Measurements from ENCODE around the gene MORN1. TPM values are rescaled to one million over a fixed set of nuclear protein-coding genes. Genes with fewer than 3 reads are reported as not detected.

The MORN1 gene
- total RNA-seq, 4 donors from 2014 or later, result 0.59 to 20.0 (median 9.5) TPM

DNA sequence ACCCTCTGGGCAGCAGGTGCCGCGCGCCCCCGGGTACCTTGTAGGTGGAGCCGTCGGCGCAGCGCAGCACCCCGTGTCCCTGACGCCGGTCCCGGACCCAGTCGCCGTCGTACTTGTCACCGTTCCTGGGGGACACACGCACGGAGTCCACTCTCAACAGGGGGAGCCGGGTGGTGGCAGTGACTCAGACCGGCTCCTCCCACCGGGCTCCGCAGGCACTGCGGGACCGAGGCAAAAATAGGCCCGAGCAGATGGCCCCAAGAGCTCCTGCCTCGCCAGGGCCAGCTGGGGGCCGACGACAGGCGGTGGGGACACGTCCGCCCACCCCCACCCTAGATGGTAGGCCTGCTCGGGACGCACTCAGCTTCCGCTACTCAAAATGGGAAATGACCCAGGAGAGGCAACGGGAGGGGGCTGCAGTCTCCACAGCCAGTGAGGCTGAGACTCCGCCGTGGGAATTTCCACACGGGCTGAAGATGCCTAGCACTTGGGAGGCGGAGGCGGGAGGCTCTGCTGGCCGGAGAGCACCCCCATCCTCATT, 6.3 kb downstream of the MORN1 start:
- no peak for DNase-seq
- Histone ChIP-seq H3K4me1 (peaks cover 4 to 9% of the 10 kb centered on the region in 2 donors), H3K27ac (no peak overlapping the region), H3K27me3 (no peaks in the 10 kb centered on the region), H3K9me3 (no peaks in the 10 kb centered on the region), H3K4me3 (no peak overlapping the region), H3K36me3 (no peaks in the 10 kb centered on the region)
- no peak for TF ChIP-seq POLR2A (IDR thresholded peaks at IDR 0.05)
- TF ChIP-seq, protein P1, sequence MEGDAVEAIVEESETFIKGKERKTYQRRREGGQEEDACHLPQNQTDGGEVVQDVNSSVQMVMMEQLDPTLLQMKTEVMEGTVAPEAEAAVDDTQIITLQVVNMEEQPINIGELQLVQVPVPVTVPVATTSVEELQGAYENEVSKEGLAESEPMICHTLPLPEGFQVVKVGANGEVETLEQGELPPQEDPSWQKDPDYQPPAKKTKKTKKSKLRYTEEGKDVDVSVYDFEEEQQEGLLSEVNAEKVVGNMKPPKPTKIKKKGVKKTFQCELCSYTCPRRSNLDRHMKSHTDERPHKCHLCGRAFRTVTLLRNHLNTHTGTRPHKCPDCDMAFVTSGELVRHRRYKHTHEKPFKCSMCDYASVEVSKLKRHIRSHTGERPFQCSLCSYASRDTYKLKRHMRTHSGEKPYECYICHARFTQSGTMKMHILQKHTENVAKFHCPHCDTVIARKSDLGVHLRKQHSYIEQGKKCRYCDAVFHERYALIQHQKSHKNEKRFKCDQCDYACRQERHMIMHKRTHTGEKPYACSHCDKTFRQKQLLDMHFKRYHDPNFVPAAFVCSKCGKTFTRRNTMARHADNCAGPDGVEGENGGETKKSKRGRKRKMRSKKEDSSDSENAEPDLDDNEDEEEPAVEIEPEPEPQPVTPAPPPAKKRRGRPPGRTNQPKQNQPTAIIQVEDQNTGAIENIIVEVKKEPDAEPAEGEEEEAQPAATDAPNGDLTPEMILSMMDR (IDR thresholded peaks at IDR 0.05), result no peak
- intact Hi-C loops (cut with DNase I; ENCODE audit: low total_unique reads), result loop anchor here (10.0 kb wide), 1 partner anchor 70 kb away; no protein-coding TSS in a partner anchor

DNA sequence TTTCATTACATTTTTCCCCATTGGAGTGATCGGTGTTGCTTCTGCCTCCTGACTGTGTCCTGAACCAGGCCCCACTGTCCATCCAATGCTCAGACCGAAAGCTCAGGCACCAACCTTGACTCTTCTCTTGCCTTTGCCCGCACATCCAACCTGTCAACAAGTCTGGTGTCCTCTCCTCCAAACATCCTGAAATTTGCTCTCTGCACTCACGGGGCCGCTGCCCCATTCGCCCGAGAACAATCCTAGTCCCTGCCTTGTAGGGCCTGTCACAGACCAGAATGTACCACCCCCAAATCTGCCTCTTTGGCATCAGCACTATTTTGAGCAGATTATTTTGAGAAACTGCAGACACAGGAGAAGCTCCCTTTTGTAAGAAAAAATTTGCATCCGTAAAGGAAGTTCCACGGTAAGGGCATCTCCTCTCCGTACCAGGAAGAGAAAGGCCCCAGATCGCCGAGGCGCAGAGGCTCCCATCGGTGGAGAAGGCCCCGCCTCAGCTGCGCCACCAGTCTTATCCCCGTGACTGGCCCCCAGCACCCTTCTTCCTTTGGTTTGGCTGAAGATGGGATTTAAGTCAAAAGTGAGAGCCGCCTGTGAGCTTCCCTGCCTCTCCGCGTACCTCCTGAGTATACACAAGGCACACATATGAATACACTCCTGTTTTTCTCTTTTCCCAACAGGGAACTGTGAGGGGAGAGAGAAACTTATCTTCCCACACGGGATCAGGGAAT, 7.1 kb downstream of the MORN1 start:
- no peak for TF ChIP-seq POLR2A (IDR thresholded peaks at IDR 0.05)
- TF ChIP-seq, protein P1 (IDR thresholded peaks at IDR 0.05), result no peak
- Histone ChIP-seq H3K4me3 (no peak overlapping the region), H3K36me3 (no peaks in the 10 kb centered on the region), H3K9me3 (no peaks in the 10 kb centered on the region), H3K27ac (no peak overlapping the region), H3K27me3 (no peaks in the 10 kb centered on the region), H3K4me1 (peaks cover 4 to 9% of the 10 kb centered on the region in 2 donors)
- no peak for DNase-seq
- intact Hi-C loops (cut with DNase I; ENCODE audit: low total_unique reads), result loop anchor here (10.0 kb wide), 1 partner anchor 69 kb away; no protein-coding TSS in a partner anchor

DNA sequence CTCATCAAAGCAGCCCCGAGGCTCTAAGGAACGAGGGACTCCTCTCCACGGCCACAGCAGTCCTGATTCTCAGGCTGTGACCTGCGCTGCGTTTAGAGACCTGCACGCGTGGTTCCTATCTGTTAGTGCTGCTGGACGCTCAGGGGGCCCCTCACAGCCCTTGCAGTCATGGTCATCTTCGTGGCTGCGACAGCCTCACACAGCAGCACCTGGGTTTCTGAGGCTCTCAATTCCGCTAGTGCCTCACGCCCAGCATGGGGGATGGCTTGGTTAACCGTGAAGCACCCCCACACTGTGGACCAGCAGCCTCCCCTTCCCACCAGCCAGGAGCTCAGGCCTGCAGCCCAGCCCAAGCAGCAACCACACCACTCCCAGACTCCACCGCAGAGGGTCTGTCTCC, 7.8 kb downstream of the MORN1 start:
- intact Hi-C loops (cut with DNase I; ENCODE audit: low total_unique reads), result loop anchor here (10.0 kb wide), 1 partner anchor 69 kb away; no protein-coding TSS in a partner anchor
- TF ChIP-seq, protein P1 (IDR thresholded peaks at IDR 0.05), result no peak
- TF ChIP-seq POLR2A (IDR thresholded peaks at IDR 0.05), result no peak

DNA sequence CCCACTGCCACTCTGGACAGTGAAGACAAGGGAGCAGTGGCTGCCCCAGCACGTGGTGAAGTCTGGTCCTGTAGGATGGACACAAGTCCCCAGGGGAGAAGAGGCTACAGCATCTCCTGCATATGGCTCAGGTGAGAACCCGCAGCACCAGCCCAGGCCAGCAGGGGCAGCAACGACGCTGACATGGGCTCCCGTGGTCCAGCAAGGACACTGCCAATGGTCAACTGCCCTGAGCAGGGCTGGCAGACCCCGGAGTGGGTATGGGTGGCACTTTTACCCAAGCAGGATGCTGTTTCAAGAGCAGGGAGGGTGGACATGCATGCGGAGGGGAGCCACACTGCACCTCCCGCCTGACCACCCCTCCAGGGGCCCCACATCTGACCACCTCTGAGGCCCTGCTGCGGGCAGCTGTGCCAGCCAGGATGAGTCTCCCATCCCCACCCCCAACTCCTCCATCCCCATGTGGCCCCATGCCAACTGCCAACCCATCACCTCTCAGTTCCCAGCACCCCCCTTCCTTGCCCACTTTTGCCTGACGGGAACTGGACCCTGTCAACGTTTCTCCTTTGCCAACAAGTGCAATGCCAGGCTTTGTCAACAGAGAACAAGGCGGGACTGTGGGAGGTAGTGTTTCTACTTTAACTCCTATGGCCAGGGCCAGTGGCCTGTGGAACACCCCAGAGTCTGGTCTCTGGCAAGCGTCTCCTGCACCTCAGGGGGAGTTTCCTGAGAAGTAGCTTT, 8.6 kb downstream of the MORN1 start:
- Histone ChIP-seq H3K27me3 (no peaks in the 10 kb centered on the region), H3K4me1 (peaks cover 4 to 9% of the 10 kb centered on the region in 2 donors), H3K36me3 (no peaks in the 10 kb centered on the region), H3K4me3 (no peak overlapping the region), H3K9me3 (no peaks in the 10 kb centered on the region), H3K27ac (no peak overlapping the region)
- no peak for DNase-seq
- intact Hi-C loops (cut with DNase I; ENCODE audit: low total_unique reads), result loop anchor here (10.0 kb wide), 1 partner anchor 68 kb away; no protein-coding TSS in a partner anchor
- TF ChIP-seq POLR2A (IDR thresholded peaks at IDR 0.05), result no peak
- TF ChIP-seq, protein P1 (IDR thresholded peaks at IDR 0.05), result peak in 3 of 4 experiments; percentile 22 to 32 (median 32)

More for the DNA sequence above, 7.8 kb downstream of the MORN1 start:
- H3K4me3 ChIP-seq, result no peak overlapping the region
- no peaks in the 10 kb centered on the region for H3K36me3 ChIP-seq
- H3K4me1 ChIP-seq, result peaks cover 4 to 9% of the 10 kb centered on the region in 2 donors
- H3K27me3 ChIP-seq, result no peaks in the 10 kb centered on the region
- DNase-seq, result peak in 1 of 2 donors; percentile 10
- H3K27ac ChIP-seq, result no peak overlapping the region
- no peaks in the 10 kb centered on the region for H3K9me3 ChIP-seq

All from uterus (tissue), 4 donors.